AG09319 (cell line): Measurements from ENCODE around the gene AP4M1.

Experiments
- DNase-seq: peaks from one replicate; pipeline ENCODE4 v3.0.0-alpha.2; 2010; ENCODE audit warnings: low read depth; ENCODE audit errors: extremely low read depth
- TF ChIP-seq, protein P1 (sequence below): IDR thresholded peaks from 2 replicates; pipeline ENCODE4 v1.5.1; 2011; ENCODE audit warnings: low read depth, mild to moderate bottlenecking, inconsistent platforms, low read length, moderate library complexity

AP4M1 gene

DNA sequence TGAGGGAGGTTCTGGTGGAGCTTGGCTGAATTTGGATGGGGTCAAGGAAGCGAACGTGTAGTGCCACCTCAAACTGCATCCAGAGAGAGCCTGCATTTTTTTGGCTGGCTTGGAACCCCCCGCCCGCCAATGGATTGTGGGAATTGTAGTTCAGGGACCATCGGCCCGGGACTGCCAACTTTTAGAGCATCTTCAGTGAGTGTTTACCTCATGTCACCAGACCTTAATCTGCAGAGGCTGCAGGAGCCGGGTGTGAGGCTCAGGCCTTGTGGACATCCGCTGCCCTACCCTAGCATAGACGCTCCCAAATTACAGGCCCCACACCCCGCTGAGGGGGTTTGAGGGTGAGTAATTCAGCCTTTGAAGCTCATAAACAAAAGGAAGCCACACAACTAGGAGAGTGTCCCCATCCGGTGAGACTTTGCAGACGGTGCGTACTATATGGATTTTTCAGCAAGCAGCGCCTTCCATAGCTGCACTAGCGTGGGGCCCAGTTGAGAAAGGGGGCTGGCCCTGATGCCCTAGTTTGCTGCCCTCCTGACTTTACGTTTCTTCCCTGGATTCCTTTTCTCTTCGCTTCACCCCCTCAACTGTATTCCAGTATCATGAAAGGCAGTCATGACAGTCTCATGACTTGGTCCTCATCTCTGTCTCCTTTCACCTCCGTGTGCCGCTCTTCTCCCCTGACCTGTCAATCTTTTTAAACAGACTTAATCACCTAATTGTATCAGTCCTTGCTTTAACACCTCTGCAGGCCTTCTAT lies 18.7 kb downstream of the AP4M1 start:
- TF ChIP-seq, protein P1, sequence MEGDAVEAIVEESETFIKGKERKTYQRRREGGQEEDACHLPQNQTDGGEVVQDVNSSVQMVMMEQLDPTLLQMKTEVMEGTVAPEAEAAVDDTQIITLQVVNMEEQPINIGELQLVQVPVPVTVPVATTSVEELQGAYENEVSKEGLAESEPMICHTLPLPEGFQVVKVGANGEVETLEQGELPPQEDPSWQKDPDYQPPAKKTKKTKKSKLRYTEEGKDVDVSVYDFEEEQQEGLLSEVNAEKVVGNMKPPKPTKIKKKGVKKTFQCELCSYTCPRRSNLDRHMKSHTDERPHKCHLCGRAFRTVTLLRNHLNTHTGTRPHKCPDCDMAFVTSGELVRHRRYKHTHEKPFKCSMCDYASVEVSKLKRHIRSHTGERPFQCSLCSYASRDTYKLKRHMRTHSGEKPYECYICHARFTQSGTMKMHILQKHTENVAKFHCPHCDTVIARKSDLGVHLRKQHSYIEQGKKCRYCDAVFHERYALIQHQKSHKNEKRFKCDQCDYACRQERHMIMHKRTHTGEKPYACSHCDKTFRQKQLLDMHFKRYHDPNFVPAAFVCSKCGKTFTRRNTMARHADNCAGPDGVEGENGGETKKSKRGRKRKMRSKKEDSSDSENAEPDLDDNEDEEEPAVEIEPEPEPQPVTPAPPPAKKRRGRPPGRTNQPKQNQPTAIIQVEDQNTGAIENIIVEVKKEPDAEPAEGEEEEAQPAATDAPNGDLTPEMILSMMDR: no peak
- peak; percentile 16 for DNase-seq

DNA sequence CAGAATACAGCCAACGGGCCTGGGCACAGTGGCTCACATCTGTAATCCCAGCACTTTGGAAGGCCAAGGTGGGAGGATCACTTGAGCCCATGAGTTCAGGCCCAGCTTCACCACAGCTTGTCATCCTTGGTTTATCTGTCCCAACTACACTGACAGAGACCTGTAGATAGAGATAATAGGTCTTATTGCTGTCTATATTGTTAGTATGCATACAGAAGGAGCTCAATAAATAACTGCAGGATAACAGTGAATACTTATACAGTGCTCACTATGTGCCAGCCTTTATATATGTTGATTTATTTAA lies 19.2 kb downstream of the AP4M1 start:
- no peak for DNase-seq
- TF ChIP-seq, protein P1: no peak

DNA sequence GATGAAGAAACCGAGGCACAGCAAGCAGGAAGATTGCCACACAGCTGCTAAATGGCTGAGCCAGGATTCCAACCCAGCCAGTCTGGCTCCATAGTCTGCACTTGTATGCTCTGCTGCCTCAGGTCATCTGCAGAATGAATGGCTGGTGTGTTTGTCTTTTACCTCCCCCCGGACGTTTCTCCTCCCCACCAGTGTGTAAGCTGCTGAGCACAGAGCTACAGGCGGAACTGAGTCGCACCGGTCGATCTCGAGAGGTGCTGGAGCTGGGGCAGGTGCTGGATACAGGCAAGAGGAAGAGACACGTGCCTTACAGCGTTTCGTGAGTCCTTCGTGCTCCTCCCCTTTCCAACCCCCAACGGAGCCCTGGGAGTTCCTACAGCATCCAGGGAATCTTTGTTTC lies 20.6 kb downstream of the AP4M1 start:
- DNase-seq: no peak
- TF ChIP-seq, protein P1: no peak

DNA sequence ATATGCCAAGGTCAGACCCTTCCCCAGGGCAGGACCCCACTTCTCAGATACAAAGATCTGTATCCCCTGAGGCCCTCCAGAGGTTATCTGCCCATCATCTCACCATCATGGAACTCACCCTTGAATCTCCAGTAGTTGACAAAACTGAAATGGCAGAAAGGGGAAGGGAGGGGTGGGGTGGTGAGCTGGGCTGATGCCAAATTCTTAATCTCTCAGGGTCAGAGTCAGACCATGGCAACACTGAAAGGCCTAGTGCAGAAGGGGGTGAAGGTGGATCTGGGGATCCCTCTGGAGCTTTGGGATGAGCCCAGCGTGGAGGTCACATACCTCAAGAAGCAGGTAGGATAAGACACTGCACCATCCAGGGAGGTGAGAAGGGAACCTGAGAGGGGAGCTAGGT lies 21.1 kb downstream of the AP4M1 start:
- TF ChIP-seq, protein P1: no peak
- no peak for DNase-seq

DNA sequence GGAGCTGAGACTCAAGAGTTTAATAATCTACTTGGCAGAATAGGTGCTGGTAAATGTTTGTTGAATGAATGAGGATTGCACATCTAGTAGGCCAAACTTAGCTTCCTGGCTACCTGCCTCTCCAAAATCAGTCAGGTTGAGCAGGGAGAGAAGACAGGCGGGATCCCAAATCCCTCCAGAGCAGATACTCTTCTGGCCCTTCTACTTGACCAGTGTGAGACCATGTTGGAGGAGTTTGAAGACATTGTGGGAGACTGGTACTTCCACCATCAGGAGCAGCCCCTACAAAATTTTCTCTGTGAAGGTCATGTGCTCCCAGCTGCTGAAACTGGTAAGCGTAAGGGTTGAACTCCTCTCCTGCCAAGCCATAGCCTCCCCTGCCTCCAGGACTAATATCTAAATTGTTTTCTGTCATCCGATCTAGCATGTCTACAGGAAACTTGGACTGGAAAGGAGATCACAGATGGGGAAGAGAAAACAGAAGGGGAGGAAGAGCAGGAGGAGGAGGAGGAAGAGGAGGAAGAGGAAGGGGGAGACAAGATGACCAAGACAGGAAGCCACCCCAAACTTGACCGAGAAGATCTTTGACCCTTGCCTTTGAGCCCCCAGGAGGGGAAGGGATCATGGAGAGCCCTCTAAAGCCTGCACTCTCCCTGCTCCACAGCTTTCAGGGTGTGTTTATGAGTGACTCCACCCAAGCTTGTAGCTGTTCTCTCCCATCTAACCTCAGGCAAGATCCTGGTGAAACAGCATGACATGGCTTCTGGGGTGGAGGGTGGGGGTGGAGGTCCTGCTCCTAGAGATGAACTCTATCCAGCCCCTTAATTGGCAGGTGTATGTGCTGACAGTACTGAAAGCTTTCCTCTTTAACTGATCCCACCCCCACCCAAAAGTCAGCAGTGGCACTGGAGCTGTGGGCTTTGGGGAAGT lies 23.1 kb downstream of the AP4M1 start:
- TF ChIP-seq, protein P1: no peak
- DNase-seq: no peak

DNA sequence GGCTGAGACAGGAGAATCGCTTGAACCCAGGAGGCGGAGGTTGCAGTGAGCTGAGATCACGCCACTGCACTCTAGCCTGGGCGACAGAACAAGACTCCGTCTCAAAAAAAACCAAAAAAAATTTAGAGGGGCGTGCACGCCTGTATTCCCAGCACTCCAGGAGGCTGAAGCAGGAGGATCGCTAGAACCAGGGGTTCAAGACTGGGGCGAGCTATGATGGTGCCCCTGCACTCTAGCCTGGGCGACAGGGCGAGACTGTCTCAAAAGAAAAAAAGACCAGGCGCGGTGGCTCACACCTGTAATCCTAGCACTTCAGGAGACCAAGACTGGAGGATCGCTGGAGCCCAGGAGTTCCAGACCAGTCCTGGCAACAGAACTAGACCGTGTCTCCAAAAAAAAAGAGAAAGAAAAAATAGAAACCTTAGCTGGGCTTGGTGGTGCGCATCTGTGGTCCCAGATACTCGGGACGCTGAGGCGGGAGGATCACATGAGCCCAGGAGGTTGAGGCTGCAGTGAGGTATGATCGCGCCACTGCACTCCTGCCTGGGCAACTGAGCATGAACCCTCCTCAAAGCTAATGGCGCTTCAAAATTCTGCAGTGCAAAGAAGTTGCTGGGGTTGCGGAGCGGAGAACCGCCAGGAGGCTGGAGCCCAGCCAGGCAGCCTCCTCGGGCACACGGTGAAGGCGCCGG lies 24.9 kb downstream of the AP4M1 start:
- no peak for DNase-seq
- TF ChIP-seq, protein P1: no peak
